AG09309 (cell line): ENCODE measurements around the gene CAVIN1.
A peak's percentile ranks its signal among the peaks of the same experiment; 100 is the strongest.
"Not testable (repeated sequence)": the region's sequence is repeated elsewhere in the genome, so short reads cannot be mapped to it uniquely, and the experiment has no call there.

Experiments used
- DNase-seq: peaks from one replicate; pipeline ENCODE4 v3.0.0-alpha.2; 2010; ENCODE audit warnings: low read depth
- H3K4me3 ChIP-seq: 2 replicates; pipeline ENCODE4 v1.5.1; 2011; ENCODE audit warnings: mild to moderate bottlenecking, low read depth, low read length, moderate library complexity; ENCODE audit not compliant: control insufficient read depth
- CTCF ChIP-seq: IDR thresholded peaks from 2 replicates; pipeline ENCODE4 v1.5.1; 2011; ENCODE audit warnings: mild to moderate bottlenecking, low read depth, low read length, inconsistent platforms; ENCODE audit not compliant: insufficient read depth, control insufficient read depth; ENCODE audit errors: missing control alignments

CAVIN1 gene

GRCh38 chr17:42392692-42393415 is 30.2 kb downstream of the CAVIN1 start:
- no peak for TF ChIP-seq CTCF
- H3K4me3 ChIP-seq = no peak overlapping the region
- DNase-seq = no peak

GRCh38 chr17:42391439-42391838 is 31.6 kb downstream of the CAVIN1 start:
- not testable (repeated sequence) for H3K4me3 ChIP-seq, DNase-seq

GRCh38 chr17:42389899-42390298 is 33.2 kb downstream of the CAVIN1 start:
- no peak overlapping the region for H3K4me3 ChIP-seq
- no peak for DNase-seq
- TF ChIP-seq CTCF = no peak

GRCh38 chr17:42389135-42389417 is 34.0 kb downstream of the CAVIN1 start:
- no peak for TF ChIP-seq CTCF
- peak overlapping the region; percentile 38 for H3K4me3 ChIP-seq
- DNase-seq = no peak

GRCh38 chr17:42388381-42389134 is 34.5 kb downstream of the CAVIN1 start, which contains the start of gene STAT3:
TSS of gene STAT3 (minus strand) at chr17:42388442. CDS start at chr17:42348516, 39,926 bp downstream.
- no peak for TF ChIP-seq CTCF
- H3K4me3 ChIP-seq = peak within 1 kb of the TSS; percentile 93
- peak; percentile 99 for DNase-seq

- TF ChIP-seq CTCF = no peak
- no peak for DNase-seq
- H3K4me3 ChIP-seq = peak overlapping the region; percentile 93
These were observed 35.2 kb downstream of the CAVIN1 start for GRCh38 chr17:42387661-42388380.
